Measurements from ENCODE around the gene NOBOX.

DNA sequence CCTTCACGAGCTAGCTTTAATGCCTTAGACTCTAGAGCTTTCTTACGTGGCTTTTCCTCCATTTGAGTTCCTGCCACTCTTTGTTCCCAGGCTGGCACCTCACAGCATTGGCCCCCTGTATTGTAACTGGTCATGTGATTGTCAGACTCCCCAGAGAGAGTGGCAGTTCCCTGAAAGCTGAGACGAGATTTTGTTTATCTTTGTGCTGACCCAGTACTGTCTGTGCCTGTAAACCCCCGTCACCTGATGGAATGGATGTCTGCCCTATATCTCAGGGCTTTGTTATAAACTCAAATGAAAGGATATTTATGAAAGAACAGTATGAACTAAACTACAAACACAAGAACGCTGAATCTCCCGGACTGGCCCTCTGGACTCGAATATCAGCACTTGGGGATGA is 13.0 kb downstream of the NOBOX start:
- TF ChIP-seq, protein P1, sequence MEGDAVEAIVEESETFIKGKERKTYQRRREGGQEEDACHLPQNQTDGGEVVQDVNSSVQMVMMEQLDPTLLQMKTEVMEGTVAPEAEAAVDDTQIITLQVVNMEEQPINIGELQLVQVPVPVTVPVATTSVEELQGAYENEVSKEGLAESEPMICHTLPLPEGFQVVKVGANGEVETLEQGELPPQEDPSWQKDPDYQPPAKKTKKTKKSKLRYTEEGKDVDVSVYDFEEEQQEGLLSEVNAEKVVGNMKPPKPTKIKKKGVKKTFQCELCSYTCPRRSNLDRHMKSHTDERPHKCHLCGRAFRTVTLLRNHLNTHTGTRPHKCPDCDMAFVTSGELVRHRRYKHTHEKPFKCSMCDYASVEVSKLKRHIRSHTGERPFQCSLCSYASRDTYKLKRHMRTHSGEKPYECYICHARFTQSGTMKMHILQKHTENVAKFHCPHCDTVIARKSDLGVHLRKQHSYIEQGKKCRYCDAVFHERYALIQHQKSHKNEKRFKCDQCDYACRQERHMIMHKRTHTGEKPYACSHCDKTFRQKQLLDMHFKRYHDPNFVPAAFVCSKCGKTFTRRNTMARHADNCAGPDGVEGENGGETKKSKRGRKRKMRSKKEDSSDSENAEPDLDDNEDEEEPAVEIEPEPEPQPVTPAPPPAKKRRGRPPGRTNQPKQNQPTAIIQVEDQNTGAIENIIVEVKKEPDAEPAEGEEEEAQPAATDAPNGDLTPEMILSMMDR (IDR thresholded peaks at IDR 0.05), result no peak
- no peak for TF ChIP-seq POLR2A (IDR thresholded peaks at IDR 0.05)
